ENCODE measurements around the gene UGGT2. TPM values are rescaled to one million over a fixed set of nuclear protein-coding genes. Genes with fewer than 3 reads are reported as not detected.

UGGT2 gene
- total RNA-seq, 1 experiment from 2014 or later, result 34.5 TPM

GRCh38 chr13:95809429-95809828, 243.8 kb downstream of the UGGT2 start:
- TF ChIP-seq CTCF (conservative IDR thresholded peaks at IDR 0.05), result no peak
- Histone ChIP-seq H2AK5ac (ENCODE audit: insufficient read length, low read length) (no peak overlapping the region), H2BK5ac (ENCODE audit: insufficient read length, low read length) (no peak overlapping the region), H4K5ac (ENCODE audit: insufficient read length, low read depth, low read length) (no peak overlapping the region), H3K79me2 (ENCODE audit: insufficient read depth, low read length) (no peaks in the 10 kb centered on the region), H3T11ph (ENCODE audit: low read length) (no peak overlapping the region), H3K27ac (ENCODE audit: insufficient read length, low read depth, low read length) (no peak overlapping the region), H3K27me3 (ENCODE audit: insufficient read depth, low read length) (no peaks in the 10 kb centered on the region), H4K8ac (replicated peaks; ENCODE audit: insufficient read length, low read depth, low read length) (no peak overlapping the region), H3K23ac (ENCODE audit: insufficient read length, low read depth, low read length) (no peak overlapping the region), H2BK12ac (ENCODE audit: insufficient read length, low read depth, low read length) (no peak overlapping the region), H3K9me3 (ENCODE audit: control insufficient read depth, low read depth, low read length) (no peaks in the 10 kb centered on the region), H2BK120ac (ENCODE audit: low read depth, low read length, poor library complexity, severe bottlenecking) (no peak overlapping the region), H3K9ac (ENCODE audit: extremely low read depth, insufficient read length, low read length) (no peak overlapping the region), H2BK20ac (ENCODE audit: low read depth, low read length, poor library complexity, severe bottlenecking) (no peak overlapping the region), H2AFZ (ENCODE audit: low read length) (no peak overlapping the region), H2BK15ac (ENCODE audit: low read depth, low read length) (no peak overlapping the region), H3K14ac (ENCODE audit: insufficient read depth, low read length) (no peak overlapping the region), H3K18ac (ENCODE audit: insufficient read length, low read depth, low read length) (no peak overlapping the region), H3K23me2 (ENCODE audit: insufficient read length, low read depth, low read length, poor library complexity, severe bottlenecking) (no peaks in the 10 kb centered on the region), H3K4me2 (ENCODE audit: insufficient read depth, insufficient read length, low read length) (no peak overlapping the region), H3K4me1 (ENCODE audit: insufficient read depth, low read length) (no peaks in the 10 kb centered on the region), H3K4ac (ENCODE audit: low read depth, low read length) (no peak overlapping the region), H4K91ac (ENCODE audit: insufficient read length, low read depth, low read length) (no peak overlapping the region), H4K20me1 (ENCODE audit: control insufficient read depth, insufficient read depth, insufficient read length) (no peaks in the 10 kb centered on the region), H3K56ac (ENCODE audit: insufficient read length, low read depth, low read length) (no peak overlapping the region), H3K79me1 (ENCODE audit: insufficient read depth, low read depth, low read length, poor library complexity, severe bottlenecking) (no peaks in the 10 kb centered on the region)
- Mint-ChIP-seq H3K4me3 (no peak overlapping the region), H3K4me1 (peaks cover 0 to 6% of the 10 kb centered on the region in 2 experiments; a peak in 1 of 4 replicates), H3K36me3 (ENCODE audit: insufficient read depth in 1 of 3, low read depth in 3 of 3) (peaks cover 17 to 34% (median 29%) of the 10 kb centered on the region in 3 experiments), H3K27ac (peak overlapping the region in 1 of 3 experiments; percentile 37; a peak in 1 of 7 replicates), H3K9me3 (peaks cover 13 to 41% of the 10 kb centered on the region in 2 experiments), H3K27me3 (ENCODE audit: low read depth) (no peaks in the 10 kb centered on the region)
- no CpG with 5 or more reads among the region's 5 CpGs for whole genome bisulfite sequencing (ENCODE audit: extremely low coverage, insufficient read length, low lambda C conversion rate)
- no peak for DNase-seq
